Mesenchymal stem cell (in vitro differentiated cells and primary cell): Measurements from ENCODE around the gene ITPR3.

Source experiments
- DNase-seq: peaks from one replicate; pipeline ENCODE4 v3.0.0-alpha.2; 2013
- H2AFZ ChIP-seq: one replicate; pipeline ENCODE4 v1.6.1; 2013; ENCODE audit warnings: low read depth, mild to moderate bottlenecking, control low read depth, inconsistent platforms, low read length, moderate library complexity
- H2AK5ac ChIP-seq: 2 replicates; pipeline ENCODE4 v1.6.1; 2013; ENCODE audit warnings: low read length, moderate library complexity, mild to moderate bottlenecking, inconsistent platforms; ENCODE audit not compliant: severe bottlenecking
- H2BK120ac ChIP-seq: one replicate; pipeline ENCODE4 v1.6.1; 2013; ENCODE audit warnings: low read depth, mild to moderate bottlenecking, inconsistent platforms, low read length, moderate library complexity
- H2BK12ac ChIP-seq, 2 experiments: one replicate each; pipeline ENCODE4 v1.6.1; 2013; ENCODE audit warnings: inconsistent platforms in 2 of 2, low read length in 2 of 2, mild to moderate bottlenecking in 2 of 2, moderate library complexity in 2 of 2, control low read depth in 1 of 2
- H2BK15ac ChIP-seq: one replicate; pipeline ENCODE4 v1.6.1; 2013; ENCODE audit warnings: mild to moderate bottlenecking, low read depth, inconsistent platforms; ENCODE audit not compliant: poor library complexity, severe bottlenecking
- H2BK5ac ChIP-seq: 2 replicates; pipeline ENCODE4 v1.6.1; 2013; ENCODE audit warnings: low read depth, mild to moderate bottlenecking, low read length, control low read depth, inconsistent platforms; ENCODE audit not compliant: poor library complexity, severe bottlenecking
- H3K14ac ChIP-seq, 2 experiments: one replicate each; pipeline ENCODE4 v1.6.1; 2013; ENCODE audit warnings: inconsistent platforms in 2 of 2, low read length in 2 of 2, control low read depth in 1 of 2, mild to moderate bottlenecking in 1 of 2, moderate library complexity in 1 of 2
- H3K18ac ChIP-seq, 2 experiments: one replicate each; pipeline ENCODE4 v1.6.1; 2013; ENCODE audit warnings: inconsistent platforms in 2 of 2, low read length in 2 of 2, control low read depth in 1 of 2, low read depth in 1 of 2, mild to moderate bottlenecking in 1 of 2
- H3K23ac ChIP-seq, 2 experiments: one replicate each; pipeline ENCODE4 v1.6.1; 2013; ENCODE audit warnings: inconsistent platforms in 2 of 2, low read length in 2 of 2, mild to moderate bottlenecking in 2 of 2, moderate library complexity in 2 of 2, control low read depth in 1 of 2
- H3K27ac ChIP-seq: 2 replicates; pipeline ENCODE4 v1.5.1; 2013; ENCODE audit warnings: mild to moderate bottlenecking, moderate library complexity, low read length, control low read depth, inconsistent platforms; ENCODE audit not compliant: poor library complexity, severe bottlenecking
- H3K27me3 ChIP-seq, 2 experiments: 2 replicates each; pipeline versions ENCODE4 v1.6.1 to v1.7.0; 2013; ENCODE audit warnings: low read length in 2 of 2, mild to moderate bottlenecking in 2 of 2, moderate library complexity in 2 of 2, control low read depth in 1 of 2, inconsistent platforms in 1 of 2; ENCODE audit not compliant: control insufficient read depth in 1 of 2, insufficient read depth in 1 of 2
- H3K36me3 ChIP-seq, 2 experiments: 2 replicates each; pipeline versions ENCODE4 v1.6.1 to v1.7.0; 2013; ENCODE audit warnings: low read length in 2 of 2, control low read depth in 1 of 2, inconsistent platforms in 1 of 2, low read depth in 1 of 2, mild to moderate bottlenecking in 1 of 2; ENCODE audit not compliant: insufficient read depth in 2 of 2, control insufficient read depth in 1 of 2
- H3K4ac ChIP-seq, 2 experiments: one replicate each; pipeline ENCODE4 v1.6.1; 2013; ENCODE audit warnings: inconsistent platforms in 2 of 2, low read length in 2 of 2, mild to moderate bottlenecking in 2 of 2, moderate library complexity in 2 of 2, control low read depth in 1 of 2, low read depth in 1 of 2
- H3K4me1 ChIP-seq: 2 replicates; pipeline ENCODE4 v1.6.1; 2013; ENCODE audit warnings: low read depth, low read length, control low read depth; ENCODE audit not compliant: control insufficient read depth, insufficient read depth
- H3K4me2 ChIP-seq: 2 replicates; pipeline ENCODE4 v1.6.1; 2013; ENCODE audit warnings: low read length, mild to moderate bottlenecking, inconsistent platforms; ENCODE audit not compliant: poor library complexity, severe bottlenecking
- H3K4me3 ChIP-seq, 2 experiments: 2 replicates each; pipeline versions ENCODE4 v1.5.1 to v1.7.0; 2013; ENCODE audit warnings: low read length in 2 of 2, mild to moderate bottlenecking in 2 of 2, control low read depth in 1 of 2, low read depth in 1 of 2; ENCODE audit not compliant: insufficient read depth in 1 of 2
- H3K79me1 ChIP-seq: replicated peaks from 2 replicates; pipeline ENCODE4 v1.6.1; 2013; ENCODE audit warnings: mild to moderate bottlenecking, control low read depth, low read length, inconsistent platforms; ENCODE audit not compliant: poor library complexity, severe bottlenecking
- H3K9ac ChIP-seq: 2 replicates; pipeline ENCODE4 v1.7.0; 2013; ENCODE audit warnings: mild to moderate bottlenecking, low read length, moderate library complexity
- H3K9me3 ChIP-seq: 2 replicates; pipeline ENCODE4 v1.7.0; 2013; ENCODE audit warnings: mild to moderate bottlenecking, low read length; ENCODE audit not compliant: control insufficient read depth
- H4K8ac ChIP-seq: one replicate; pipeline ENCODE4 v1.6.1; 2013; ENCODE audit warnings: inconsistent platforms, mild to moderate bottlenecking, low read length, moderate library complexity
- H4K91ac ChIP-seq: one replicate; pipeline ENCODE4 v1.6.1; 2013; ENCODE audit warnings: mild to moderate bottlenecking, low read length, inconsistent platforms
- WGBS: methylation state at CpG from one replicate; pipeline ENCODE4 v1.1.7; 2013; ENCODE audit warnings: mixed read lengths; 5-methylcytosine and 5-hydroxymethylcytosine counted together

Gene ITPR3

DNA sequence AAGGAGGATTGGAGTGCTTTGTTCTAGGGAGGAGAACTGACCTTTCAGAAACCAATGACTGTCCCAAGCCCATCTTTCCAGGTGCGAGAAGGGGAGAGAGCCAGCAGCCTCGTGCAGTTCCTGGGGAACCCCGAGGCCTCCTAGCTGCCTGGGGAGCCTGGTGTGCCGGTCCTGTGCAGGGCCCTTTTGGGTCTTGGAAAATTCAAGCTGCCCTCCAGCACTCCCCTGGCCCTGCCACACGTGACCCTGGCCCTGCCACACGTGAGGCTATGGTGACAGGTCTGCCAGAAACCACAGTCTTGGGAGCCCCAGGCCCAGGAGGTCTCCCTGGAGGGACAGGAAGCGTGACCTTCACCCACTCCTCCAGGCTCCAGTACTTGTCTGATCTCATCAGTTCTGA is 109.9 kb downstream of the ITPR3 start:
- Histone ChIP-seq H3K9me3 (no peaks in the 10 kb centered on the region), H3K27ac (no peak overlapping the region), H3K36me3 (peaks cover 0 to 70% of the 10 kb centered on the region in 2 experiments), H2AK5ac (no peak overlapping the region), H3K4me3 (no peak overlapping the region), H3K4me2 (no peak overlapping the region), H4K8ac (no peak overlapping the region), H3K4me1 (peaks cover 15% of the 10 kb centered on the region), H4K91ac (no peak overlapping the region), H3K27me3 (peaks cover 3 to 46% of the 10 kb centered on the region in 2 experiments), H3K23ac (no peak overlapping the region), H3K4ac (no peak overlapping the region), H3K79me1 (peaks cover 4% of the 10 kb centered on the region), H3K14ac (peak overlapping the region in 1 of 2 experiments; percentile 69), H2BK5ac (no peak overlapping the region), H3K9ac (no peak overlapping the region), H2BK12ac (no peak overlapping the region), H2BK15ac (no peak overlapping the region), H2BK120ac (no peak overlapping the region), H2AFZ (no peak overlapping the region), H3K18ac (no peak overlapping the region)
- WGBS = 75% methylated on average over 6 of the region's 7 CpGs
- no peak for DNase-seq

GRCh38 chr6:33731751-33732282 is 110.7 kb downstream of the ITPR3 start:
- Histone ChIP-seq H3K36me3 (peaks cover 0 to 68% of the 10 kb centered on the region in 2 experiments), H3K4me2 (no peak overlapping the region), H2AK5ac (no peak overlapping the region), H4K8ac (no peak overlapping the region), H3K27me3 (peaks cover 3 to 41% of the 10 kb centered on the region in 2 experiments), H3K79me1 (peaks cover 4% of the 10 kb centered on the region), H3K18ac (no peak overlapping the region), H4K91ac (no peak overlapping the region), H3K27ac (no peak overlapping the region), H2BK12ac (no peak overlapping the region), H3K9me3 (no peaks in the 10 kb centered on the region), H3K4me3 (peak overlapping the region in 1 of 2 experiments; percentile 5), H2AFZ (no peak overlapping the region), H3K9ac (no peak overlapping the region), H2BK5ac (no peak overlapping the region), H3K4ac (no peak overlapping the region), H3K14ac (no peak overlapping the region), H2BK15ac (no peak overlapping the region), H3K23ac (no peak overlapping the region), H2BK120ac (no peak overlapping the region), H3K4me1 (peaks cover 13% of the 10 kb centered on the region)
- no peak for DNase-seq
- WGBS = 87% methylated on average over 8 of the region's 9 CpGs

GRCh38 chr6:33732385-33732784 is 111.3 kb downstream of the ITPR3 start:
- Histone ChIP-seq H4K91ac (no peak overlapping the region), H3K4me3 (no peak overlapping the region), H3K27ac (no peak overlapping the region), H3K4me1 (peaks cover 19% of the 10 kb centered on the region), H3K27me3 (peaks cover 3 to 38% of the 10 kb centered on the region in 2 experiments), H3K14ac (no peak overlapping the region), H3K18ac (no peak overlapping the region), H2BK5ac (no peak overlapping the region), H2AK5ac (no peak overlapping the region), H3K36me3 (peaks cover 0 to 73% of the 10 kb centered on the region in 2 experiments), H2AFZ (no peak overlapping the region), H3K9me3 (no peaks in the 10 kb centered on the region), H2BK120ac (no peak overlapping the region), H3K4ac (no peak overlapping the region), H3K4me2 (no peak overlapping the region), H4K8ac (no peak overlapping the region), H3K23ac (no peak overlapping the region), H3K9ac (no peak overlapping the region), H2BK15ac (no peak overlapping the region), H2BK12ac (no peak overlapping the region), H3K79me1 (peaks cover 4% of the 10 kb centered on the region)
- 94% methylated on average over 6 of the region's 6 CpGs for WGBS
- DNase-seq = no peak

DNA sequence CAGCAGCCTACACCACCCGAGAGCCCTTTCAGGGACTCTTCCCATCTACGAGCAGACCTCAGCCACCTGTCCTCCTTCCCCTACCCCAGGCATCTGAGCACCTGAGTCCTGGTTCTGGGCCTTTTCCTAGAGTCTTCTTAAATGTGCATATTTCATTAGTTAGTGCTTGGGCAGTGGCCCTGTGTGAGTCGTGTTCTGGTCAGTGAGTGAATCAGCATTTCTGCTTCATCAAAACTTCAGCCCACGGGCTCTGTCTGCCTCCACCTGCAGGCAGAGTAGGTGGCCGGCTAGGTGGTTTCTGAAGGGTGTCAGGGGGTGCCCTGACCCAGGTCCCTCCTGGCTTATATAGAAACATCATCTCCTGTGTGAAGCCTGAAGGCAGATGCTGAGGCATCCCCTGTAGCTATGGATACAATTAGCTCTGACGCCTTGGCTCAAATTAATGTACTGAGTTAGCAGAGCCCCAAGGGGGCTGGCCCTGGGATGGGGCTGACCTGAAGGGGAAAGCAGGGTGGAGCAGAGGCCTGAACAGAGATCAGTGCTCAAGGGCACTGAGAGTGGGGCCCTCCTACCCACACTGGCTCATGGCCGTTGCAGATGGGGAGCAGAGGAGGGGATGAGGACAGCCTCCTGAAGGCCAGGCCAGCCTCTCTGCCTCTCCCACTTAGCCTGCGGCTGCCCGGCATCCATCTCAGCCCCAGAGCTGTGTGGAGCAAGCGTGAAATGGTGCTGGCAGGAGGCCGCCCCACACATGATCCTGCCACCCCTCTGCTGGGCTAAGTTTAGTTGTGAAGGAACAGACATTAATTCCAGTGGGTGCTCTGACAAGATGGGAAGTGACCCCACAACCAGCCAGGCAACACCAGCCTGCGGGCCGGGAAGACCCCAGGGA is 111.9 kb downstream of the ITPR3 start:
- Histone ChIP-seq H3K9ac (no peak overlapping the region), H2AFZ (no peak overlapping the region), H3K27me3 (peaks cover 3 to 33% of the 10 kb centered on the region in 2 experiments), H2BK5ac (no peak overlapping the region), H4K8ac (no peak overlapping the region), H3K4me1 (peaks cover 22% of the 10 kb centered on the region), H3K4me2 (no peak overlapping the region), H4K91ac (no peak overlapping the region), H3K27ac (no peak overlapping the region), H2BK12ac (no peak overlapping the region), H2AK5ac (no peak overlapping the region), H3K14ac (no peak overlapping the region), H3K36me3 (peaks cover 0 to 76% of the 10 kb centered on the region in 2 experiments), H3K18ac (no peak overlapping the region), H2BK15ac (no peak overlapping the region), H3K4me3 (no peak overlapping the region), H3K9me3 (no peaks in the 10 kb centered on the region), H2BK120ac (no peak overlapping the region), H3K4ac (no peak overlapping the region), H3K23ac (no peak overlapping the region), H3K79me1 (peaks cover 7% of the 10 kb centered on the region)
- DNase-seq = no peak
- 82% methylated on average over 12 of the region's 13 CpGs for WGBS
